GM18951 (cell line): ENCODE measurements around the gene PLCD3.

ENCODE experiments used
- POLR2A ChIP-seq: IDR thresholded peaks from 4 replicates; pipeline ENCODE4 v1.6.1; 2011; ENCODE audit warnings: mild to moderate bottlenecking; ENCODE audit not compliant: insufficient read length, insufficient read depth; ENCODE audit errors: extremely low read depth
- in situ Hi-C: fragments of 300-500 bp; cut with MboI; formaldehyde crosslinking; loops from one replicate; pipeline ENCODE4 v1.12.0; 2022; ENCODE audit warnings: low sequenced_read_pairs, mixed read lengths, inconsistent platforms; ENCODE audit not compliant: unreplicated experiment

PLCD3 gene

DNA sequence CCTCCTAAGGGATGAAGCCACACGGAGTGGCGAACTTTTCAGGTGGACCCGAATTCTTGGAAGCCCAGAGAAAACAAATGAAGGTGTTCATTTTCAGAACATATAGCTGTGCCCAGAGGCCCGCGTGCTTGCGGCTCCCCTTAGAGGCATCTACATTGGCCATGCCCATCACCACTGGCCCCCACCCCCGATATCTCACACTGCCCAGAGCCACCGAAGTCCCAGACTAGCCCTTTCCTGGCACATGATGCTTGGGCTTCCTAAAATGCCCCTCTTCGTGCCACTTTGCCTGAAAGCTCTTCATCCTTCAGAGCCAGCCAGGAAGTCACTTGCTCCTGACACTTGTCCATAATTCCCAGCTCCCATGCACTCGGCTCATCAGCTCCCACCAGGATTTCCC lies 13.9 kb upstream of the PLCD3 start:
- no peak for TF ChIP-seq POLR2A
- in situ Hi-C loops: no loop called here

DNA sequence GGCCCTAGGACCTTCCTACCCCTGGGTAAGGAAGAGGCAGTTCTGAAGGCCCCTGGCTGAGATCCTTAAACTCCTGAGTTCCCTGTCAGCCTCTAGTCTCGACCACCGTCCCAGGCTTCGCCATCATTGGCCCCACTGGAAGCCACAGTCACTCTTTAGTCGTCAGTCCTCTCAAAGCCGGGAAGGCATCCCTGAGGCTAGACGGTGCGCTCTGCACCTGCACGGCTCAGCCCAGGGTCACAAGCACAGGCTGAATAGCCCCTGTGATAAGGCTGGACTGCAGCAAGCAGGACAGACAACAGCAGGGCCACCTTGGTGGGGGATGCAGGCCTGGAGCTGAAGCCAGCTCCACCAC lies 12.7 kb upstream of the PLCD3 start:
- no peak for TF ChIP-seq POLR2A
- in situ Hi-C loops: no loop called here

DNA sequence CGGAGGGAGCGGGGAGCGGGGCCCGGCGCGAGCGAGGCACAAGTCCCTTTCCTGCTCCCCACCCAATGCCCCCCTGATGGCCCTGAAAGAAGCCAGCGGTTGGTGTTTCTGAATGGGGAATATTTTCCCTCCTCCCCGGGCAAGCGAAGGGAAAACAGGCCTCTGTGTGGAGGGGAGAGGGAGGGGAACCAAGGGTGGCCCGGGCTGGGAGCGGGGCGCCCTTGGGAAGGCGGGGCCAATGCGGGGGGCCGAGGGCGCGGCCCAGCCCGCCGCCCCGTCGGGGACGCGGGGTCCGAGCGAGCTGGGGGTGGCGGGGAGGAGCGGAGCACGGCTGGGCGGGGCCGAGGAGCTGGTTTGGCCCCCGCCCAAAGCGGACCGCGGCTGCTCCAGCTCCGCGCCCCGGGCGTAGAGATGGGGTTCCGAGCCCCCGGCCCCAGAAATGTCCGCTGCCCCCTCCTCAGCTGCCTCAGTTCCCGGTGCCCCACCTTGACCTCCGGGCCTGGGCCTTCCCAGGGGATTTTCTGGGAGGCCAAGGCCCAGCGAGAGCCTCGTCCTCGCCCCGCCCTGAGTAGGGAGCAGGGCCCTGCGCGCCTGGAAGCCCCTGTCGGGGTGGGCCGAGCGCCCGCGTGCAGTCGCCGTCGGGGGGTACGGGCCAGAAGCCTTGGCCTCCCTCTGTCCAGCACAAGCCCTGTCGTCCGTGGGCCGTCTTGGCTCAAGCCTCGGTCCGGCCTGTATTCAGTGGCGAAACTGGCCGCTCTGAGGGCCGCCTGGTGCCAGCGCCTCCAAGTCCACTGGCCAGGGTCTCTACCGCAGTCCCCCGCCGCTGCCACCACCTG lies 12.1 kb upstream of the PLCD3 start:
- in situ Hi-C loops: no loop called here
- TF ChIP-seq POLR2A: peak; percentile 33

DNA sequence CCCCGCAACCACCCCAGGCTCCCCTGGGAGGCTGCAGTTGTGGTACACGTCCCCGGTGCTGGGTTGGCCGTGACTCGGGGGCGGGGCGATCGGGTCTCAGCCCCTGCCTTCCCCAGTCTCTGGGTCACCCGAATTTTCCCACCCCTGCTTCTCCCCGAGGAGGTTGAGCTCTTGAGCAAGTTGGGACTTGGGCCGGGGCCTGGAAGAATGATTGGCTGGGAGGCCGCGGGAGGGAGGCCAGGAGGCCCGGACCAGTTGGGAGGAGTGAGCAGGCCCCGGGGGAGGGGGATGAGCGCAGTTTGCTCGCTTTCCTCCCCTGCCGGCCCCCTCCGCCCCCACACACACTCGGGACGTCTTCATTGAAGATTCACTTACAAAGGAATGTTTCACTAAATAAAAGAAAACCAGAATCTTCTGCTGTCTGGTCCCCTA lies 11.5 kb upstream of the PLCD3 start:
- TF ChIP-seq POLR2A: peak; percentile 10
- in situ Hi-C loops: no loop called here

DNA sequence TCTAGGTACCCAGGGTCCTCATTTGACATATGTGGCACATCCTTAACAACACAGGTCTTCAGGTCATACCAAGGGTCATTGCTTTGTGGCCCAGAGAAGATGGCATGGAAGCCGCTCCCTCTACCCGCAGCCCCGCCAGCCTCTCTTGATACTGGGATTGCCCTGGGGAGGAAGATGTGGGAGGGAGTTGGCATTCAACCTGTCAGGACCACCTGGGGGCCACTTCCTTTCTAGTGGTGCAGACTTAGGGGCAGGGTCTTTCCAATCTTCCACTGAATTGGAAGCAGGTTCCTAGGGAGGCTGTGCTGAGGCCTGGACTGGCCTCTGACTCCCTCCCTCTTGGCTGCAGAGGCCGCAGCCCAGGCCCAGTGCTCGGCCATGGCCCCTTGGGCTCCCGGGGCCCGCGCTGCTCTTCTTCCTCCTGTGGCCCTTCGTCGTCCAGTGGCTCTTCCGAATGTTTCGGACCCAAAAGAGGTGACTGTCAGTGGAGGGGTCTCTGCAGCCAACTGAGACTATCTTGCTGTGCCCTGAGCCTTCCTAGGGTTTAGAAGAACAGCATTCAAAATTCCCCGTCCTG lies 10.9 kb upstream of the PLCD3 start:
- no peak for TF ChIP-seq POLR2A
- in situ Hi-C loops: no loop called here

DNA sequence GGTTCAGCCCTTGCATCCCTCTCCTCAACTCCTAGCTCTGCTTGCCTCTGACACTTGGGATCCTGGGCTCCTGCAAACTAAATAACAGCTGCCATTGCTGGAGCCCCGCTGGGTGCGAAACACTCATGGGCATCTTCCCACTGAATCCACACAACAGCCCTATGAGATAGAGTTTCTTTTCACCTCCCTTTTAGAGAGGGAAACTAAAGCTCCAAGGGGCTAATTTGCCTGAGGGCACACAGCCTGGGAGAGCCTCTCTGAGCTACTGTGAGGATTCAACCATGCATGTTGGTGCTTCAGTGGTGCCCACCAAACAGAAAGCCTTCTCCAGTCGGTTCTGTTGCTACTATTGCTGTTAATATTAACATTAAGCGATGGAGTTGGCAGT lies 7.2 kb upstream of the PLCD3 start:
- in situ Hi-C loops: loop anchor here (5.0 kb wide), 1 partner anchor 58 kb away; no protein-coding TSS in a partner anchor
- no peak for TF ChIP-seq POLR2A

DNA sequence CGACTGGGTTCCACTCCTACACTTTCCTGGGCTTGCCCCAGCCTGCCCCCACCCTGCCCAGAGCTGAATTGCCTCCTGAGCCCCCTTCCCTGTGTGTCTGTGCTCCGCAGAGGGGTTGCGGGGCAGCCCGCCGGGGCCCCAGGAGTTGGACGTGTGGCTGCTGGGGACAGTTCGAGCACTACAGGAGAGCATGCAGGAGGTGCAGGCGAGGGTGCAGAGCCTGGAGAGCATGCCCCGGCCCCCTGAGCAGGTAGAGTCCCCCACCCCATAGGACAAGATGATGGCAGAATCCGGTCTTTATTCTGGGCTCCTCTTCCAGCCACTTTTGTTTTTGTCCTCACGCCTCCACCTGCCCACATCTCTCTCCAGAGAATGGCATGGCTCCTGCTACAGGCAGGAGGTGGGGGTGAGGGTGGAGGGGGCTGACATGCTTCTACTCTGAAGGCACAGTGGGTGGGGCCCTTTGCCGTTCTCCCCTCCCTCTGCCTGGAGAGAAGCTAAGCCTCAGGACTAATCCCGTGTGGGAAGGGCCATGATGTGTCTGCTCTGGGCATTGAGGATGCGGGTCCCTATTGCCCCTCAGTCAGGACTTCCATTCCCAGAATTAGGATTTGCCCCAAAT lies 6.7 kb upstream of the PLCD3 start:
- no peak for TF ChIP-seq POLR2A
- in situ Hi-C loops: loop anchor here (5.0 kb wide), 1 partner anchor 58 kb away; no protein-coding TSS in a partner anchor

DNA sequence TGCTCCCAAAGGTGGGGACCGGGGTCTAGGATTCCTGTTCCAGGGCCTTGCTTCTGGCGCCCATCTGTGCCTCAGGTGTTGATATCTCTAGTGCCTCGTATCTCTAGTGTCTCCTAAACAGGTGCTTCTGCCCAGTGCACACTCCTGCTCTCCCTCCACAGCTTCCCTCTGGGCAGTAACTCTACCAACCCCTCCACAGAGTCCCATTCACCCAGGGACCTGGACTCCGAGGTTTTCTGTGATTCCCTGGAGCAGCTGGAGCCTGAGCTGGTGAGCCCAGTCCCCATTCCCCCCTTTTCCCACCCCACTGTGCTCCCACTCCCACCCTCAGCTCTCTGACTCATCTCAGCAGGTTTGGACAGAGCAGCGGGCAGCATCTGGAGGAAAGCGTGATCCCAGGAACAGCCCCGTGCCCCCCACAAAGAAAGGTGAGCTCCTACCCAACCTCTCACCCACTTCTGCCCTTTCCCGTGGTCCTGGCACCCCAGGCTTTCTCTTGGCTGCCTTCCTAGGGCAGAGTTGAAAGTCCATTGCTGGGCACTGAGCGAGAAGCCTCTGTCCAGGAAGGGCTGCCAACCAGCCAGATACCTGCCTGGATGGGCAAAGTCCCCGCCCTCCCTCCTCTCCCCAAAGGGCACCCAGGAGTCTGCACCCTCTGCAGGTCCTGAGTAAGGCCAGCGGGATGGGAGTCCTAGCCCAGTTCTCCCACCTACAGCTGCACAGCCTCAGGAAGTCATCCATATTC lies 5.4 kb upstream of the PLCD3 start:
- in situ Hi-C loops: loop anchor here (5.0 kb wide), 1 partner anchor 60 kb away; no protein-coding TSS in a partner anchor
- TF ChIP-seq POLR2A: no peak

DNA sequence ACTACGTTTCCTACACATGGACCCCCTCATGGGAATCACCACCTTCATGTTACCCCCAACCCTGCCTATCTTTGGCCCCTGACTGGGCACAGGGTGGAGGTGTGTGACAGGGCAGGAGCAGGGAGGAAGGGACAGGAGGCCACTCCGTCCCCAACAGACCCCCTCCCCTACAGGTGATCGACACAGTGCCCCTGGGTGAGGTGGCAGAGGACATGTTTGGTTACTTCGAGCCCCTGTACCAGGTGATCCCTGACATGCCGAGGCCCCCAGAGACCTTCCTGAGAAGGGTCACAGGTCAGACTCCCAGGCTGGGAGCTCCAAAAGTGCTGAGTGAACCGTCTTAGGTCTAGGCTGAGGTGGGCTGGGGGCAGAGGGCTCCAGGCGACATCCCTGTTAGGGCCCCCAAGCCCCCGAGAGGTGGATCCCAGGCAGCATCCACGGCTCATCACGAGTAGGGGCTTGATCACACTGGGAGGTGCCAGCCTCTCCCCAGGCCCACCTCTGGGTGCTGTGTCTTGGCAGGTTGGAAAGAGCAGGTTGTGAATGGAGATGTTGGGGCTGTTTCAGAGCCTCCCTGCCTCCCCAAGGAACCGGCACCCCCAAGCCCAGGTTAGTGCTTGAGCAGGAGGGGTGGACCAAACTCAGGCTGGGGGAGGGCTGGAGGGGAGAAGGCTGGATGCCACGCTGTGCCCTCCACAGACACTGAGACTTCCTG lies 4.7 kb upstream of the PLCD3 start:
- in situ Hi-C loops: loop anchor here (5.0 kb wide), 1 partner anchor 60 kb away; no protein-coding TSS in a partner anchor
- no peak for TF ChIP-seq POLR2A

DNA sequence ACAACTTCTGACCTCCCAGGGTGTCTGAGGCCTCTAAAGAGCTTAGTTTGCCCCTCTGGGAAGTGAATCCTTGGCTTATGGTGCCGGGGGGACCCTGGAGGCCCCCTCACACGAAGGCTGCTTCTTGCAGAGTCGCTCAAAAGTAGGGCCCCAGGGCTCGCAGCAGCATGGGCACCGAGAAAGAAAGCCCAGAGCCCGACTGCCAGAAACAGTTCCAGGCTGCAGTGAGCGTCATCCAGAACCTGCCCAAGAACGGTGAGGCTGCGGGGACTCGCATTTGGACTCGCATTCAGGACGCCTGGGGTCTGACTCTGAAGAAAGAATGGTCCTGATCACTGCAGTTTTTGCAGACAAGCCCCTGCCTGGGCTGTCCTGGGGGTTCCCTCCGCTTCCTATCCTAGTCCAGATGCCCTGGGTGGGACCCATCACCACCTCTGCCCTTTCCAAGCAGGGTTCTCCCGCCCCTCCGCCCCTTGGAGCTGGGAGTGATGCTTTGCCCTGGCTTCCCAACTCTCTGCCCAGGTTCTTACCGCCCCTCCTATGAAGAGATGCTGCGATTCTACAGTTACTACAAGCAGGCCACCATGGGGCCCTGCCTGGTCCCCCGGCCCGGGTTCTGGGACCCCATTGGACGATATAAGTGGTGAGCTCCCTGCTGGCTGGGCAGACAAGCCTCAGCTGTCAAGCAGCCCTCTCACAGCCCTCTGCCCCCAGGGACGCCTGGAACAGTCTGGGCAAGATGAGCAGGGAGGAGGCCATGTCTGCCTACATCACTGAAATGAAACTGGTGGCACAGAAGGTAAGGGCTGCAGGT lies 3.9 kb upstream of the PLCD3 start:
- in situ Hi-C loops: loop anchor here (5.0 kb wide), 1 partner anchor 61 kb away; no protein-coding TSS in a partner anchor
- no peak for TF ChIP-seq POLR2A

DNA sequence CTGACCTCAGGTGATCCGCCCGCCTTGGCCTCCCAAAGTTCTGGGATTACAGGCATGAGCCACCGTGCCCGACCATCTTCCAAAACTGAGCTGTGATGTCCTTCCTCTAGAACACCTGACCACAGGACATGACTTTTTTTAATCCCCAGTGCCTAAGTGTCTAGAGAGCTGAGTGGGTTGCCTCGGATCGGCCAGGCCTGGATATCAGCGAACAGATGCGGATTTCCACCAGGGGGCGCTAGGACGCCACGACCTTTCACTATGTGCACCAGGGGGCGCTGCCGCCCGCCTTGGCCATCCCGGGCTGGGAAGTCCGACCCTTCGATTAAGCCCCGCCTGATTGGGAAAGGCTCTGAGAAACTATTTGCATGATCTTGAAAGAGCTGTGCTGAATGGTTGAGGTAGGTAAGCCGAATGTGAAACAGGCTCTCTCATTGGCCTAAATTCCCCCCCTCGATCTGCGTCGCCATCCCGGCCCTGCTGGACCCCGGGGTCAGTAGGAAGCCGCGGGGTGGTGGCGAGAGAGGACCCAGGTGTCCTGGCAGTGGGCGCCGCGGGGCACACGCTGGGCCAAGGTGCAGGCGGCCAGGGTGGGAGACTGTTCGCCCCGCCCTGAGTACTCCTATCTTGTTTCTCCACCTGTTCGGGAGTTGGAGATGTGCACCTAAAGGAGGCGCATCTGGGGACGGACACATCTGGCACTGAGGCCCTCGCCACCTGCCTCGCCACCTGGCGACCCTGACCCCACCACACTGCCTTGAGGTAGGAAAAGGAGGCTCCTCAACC lies 3.1 kb upstream of the PLCD3 start, which contains the start of gene ACBD4:
Gene ACBD4 (plus strand): TSS at position 496 of the 786 bp plus-strand sequence. CDS start 458 bp downstream, outside the sequence.
- in situ Hi-C loops: loop anchor here (5.0 kb wide), 1 partner anchor 62 kb away; no protein-coding TSS in a partner anchor
- peak; percentile 80 for TF ChIP-seq POLR2A
